ENCODE measurements around the gene APOBEC3B.

- TF ChIP-seq CTCF (IDR thresholded peaks at IDR 0.05; ENCODE audit: borderline replicate concordance, extremely low read depth, low read length, poor library complexity, severe bottlenecking), result no peak
- TF ChIP-seq EZH2 (IDR thresholded peaks at IDR 0.05; ENCODE audit: borderline replicate concordance, low read depth, low read length, severe bottlenecking), result no peak
These were observed 26.8 kb upstream of the APOBEC3B start for GRCh38 chr22:38955250-38955905.

Data from DND-41 (cell line).